GM12875 (cell line): ENCODE results near the gene PRKAR1B.

Source experiments
- H3K4me3 ChIP-seq: one replicate; pipeline ENCODE4 v1.5.1; 2011; ENCODE audit warnings: low read depth, low read length, control low read depth
- CTCF ChIP-seq: IDR thresholded peaks from 2 replicates; pipeline ENCODE4 v1.5.1; 2011; ENCODE audit warnings: low read depth, mild to moderate bottlenecking, control low read depth, inconsistent platforms, low read length, moderate library complexity, borderline replicate concordance; ENCODE audit not compliant: insufficient read depth

Gene PRKAR1B

GRCh38 chr7:623464-623863 is 103.6 kb downstream of the PRKAR1B start:
- H3K4me3 ChIP-seq, result no peak overlapping the region
- no peak for TF ChIP-seq CTCF

- H3K4me3 ChIP-seq, result no peak overlapping the region
Measured at GRCh38 chr7:621572-622285, 105.4 kb downstream of the PRKAR1B start.

GRCh38 chr7:620885-621284 is 106.2 kb downstream of the PRKAR1B start:
- no peak for TF ChIP-seq CTCF
- H3K4me3 ChIP-seq, result no peak overlapping the region

More at GRCh38 chr7:621572-622285, 105.4 kb downstream of the PRKAR1B start:
- TF ChIP-seq CTCF, result no peak

GRCh38 chr7:620056-620455 is 107.0 kb downstream of the PRKAR1B start:
- H3K4me3 ChIP-seq, result no peak overlapping the region
- TF ChIP-seq CTCF, result no peak

- no peak for TF ChIP-seq CTCF
- no peak overlapping the region for H3K4me3 ChIP-seq
Measured at GRCh38 chr7:619368-619840, 107.7 kb downstream of the PRKAR1B start.

- H3K4me3 ChIP-seq, result no peak overlapping the region
Measured at GRCh38 chr7:618539-619367, 108.3 kb downstream of the PRKAR1B start.

More at GRCh38 chr7:618539-619367, 108.3 kb downstream of the PRKAR1B start:
- no peak for TF ChIP-seq CTCF
